H1 (cell line): ENCODE data around the gene NPPA. TPM values are rescaled to one million over a fixed set of nuclear protein-coding genes. Genes with fewer than 3 reads are reported as not detected.

Source experiments
- CHD7 ChIP-seq: fragments of 300-600 bp; sonication (generic); IDR thresholded peaks from 2 replicates; pipeline ENCODE4 v1.7.1; 2012; ENCODE audit warnings: low read length, moderate library complexity, mild to moderate bottlenecking, inconsistent platforms; ENCODE audit not compliant: insufficient replicate concordance
- EP300 ChIP-seq, 2 experiments: IDR thresholded peaks; 1 replicate in 1 of 2; 2 replicates in 1 of 2; pipeline ENCODE4 v1.6.1; 2011 to 2012; ENCODE audit warnings: low read depth in 2 of 2, low read length in 2 of 2, mild to moderate bottlenecking in 2 of 2, borderline replicate concordance in 1 of 2, inconsistent platforms in 1 of 2, moderate library complexity in 1 of 2
- TAF7 ChIP-seq: optimal IDR thresholded peaks from 2 replicates; pipeline ENCODE3; 2011; ENCODE audit warnings: low read depth, mild to moderate bottlenecking, inconsistent platforms, low read length, moderate library complexity, borderline replicate concordance
- polyA plus RNA-seq, 7 experiments: library from polyadenylated mRNA; depleted of rRNA in 3 of 7; stranded (reverse) in 5 of 7; unstranded in 2 of 7; fragments of >200 nt in 5 of 7; fragments of 200-250 nt in 2 of 7; gene quantifications; 1 replicate in 5 of 7; 2 replicates in 1 of 7; 4 replicates in 1 of 7; pipeline versions ENCODE4 v1.2.1 to v1.2.3, GENCODE V29; 2011 to 2013; ENCODE audit warnings: missing spikeins in 2 of 7, mixed read lengths in 2 of 7
- total RNA-seq: library from RNA; stranded (reverse); fragmentation: NEBNext Ultra II Directional; extraction: Animal tissue kit (Norgen Biotek cat#: 25700); gene quantifications from 2 replicates; pipeline ENCODE4 v1.2.1, GENCODE V29; 2021
- TF ChIP-seq, protein P1 (sequence below): IDR thresholded peaks from 2 replicates; pipeline ENCODE4 v1.6.1; 2012; ENCODE audit warnings: inconsistent platforms

The NPPA gene
- total and polyA plus RNA-seq, 2 of the 8 experiments (the other 6 are each of a cell fraction or from before 2014, with no cell fraction given) = not detected

DNA sequence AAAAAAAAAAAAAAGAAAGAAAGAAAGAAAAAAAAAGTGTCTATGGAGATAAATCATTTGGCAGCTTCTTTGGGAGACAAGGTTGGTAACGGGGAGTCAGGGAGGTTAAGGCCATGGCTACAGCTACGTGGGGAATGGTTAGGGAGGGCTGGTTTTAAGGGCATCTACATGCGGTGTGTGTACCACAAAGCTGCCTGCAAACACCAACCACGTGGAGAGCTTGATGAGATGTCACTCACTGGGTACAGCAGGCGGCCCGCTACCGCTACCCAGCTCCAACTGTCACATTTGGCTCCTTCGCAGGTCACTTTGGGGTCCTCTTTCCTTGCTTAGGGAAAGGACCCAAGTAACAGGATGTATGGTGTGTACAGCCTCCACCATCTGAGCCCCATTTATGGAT lies 6.9 kb upstream of the NPPA start (continued):
- TF ChIP-seq CHD7 = no peak
- no peak for TF ChIP-seq TAF7
- TF ChIP-seq EP300 (IDR thresholded peaks at IDR 0.05; ENCODE audit: borderline replicate concordance in 1 of 2, low read depth in 2 of 2, low read length in 2 of 2) = no peak
- TF ChIP-seq, protein P1, sequence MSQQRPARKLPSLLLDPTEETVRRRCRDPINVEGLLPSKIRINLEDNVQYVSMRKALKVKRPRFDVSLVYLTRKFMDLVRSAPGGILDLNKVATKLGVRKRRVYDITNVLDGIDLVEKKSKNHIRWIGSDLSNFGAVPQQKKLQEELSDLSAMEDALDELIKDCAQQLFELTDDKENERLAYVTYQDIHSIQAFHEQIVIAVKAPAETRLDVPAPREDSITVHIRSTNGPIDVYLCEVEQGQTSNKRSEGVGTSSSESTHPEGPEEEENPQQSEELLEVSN = no peak
